H1 (cell line): ENCODE measurements around the gene DUSP18. TPM values are rescaled to one million over a fixed set of nuclear protein-coding genes. Genes with fewer than 3 reads are reported as not detected.

ENCODE experiments used
- FOSL1 ChIP-seq: IDR thresholded peaks from 2 replicates; pipeline ENCODE4 v1.6.1; 2011; ENCODE audit warnings: mild to moderate bottlenecking, low read depth, low read length, moderate library complexity; ENCODE audit not compliant: insufficient read depth
- NANOG ChIP-seq: IDR thresholded peaks from 2 replicates; pipeline ENCODE4 v1.6.1; 2011; ENCODE audit warnings: low read length, low read depth, mild to moderate bottlenecking, inconsistent platforms; ENCODE audit not compliant: insufficient read depth, poor library complexity, severe bottlenecking
- POLR2AphosphoS5 ChIP-seq: IDR thresholded peaks from 2 replicates; pipeline ENCODE4 v1.6.1; 2011; ENCODE audit warnings: low read depth, low read length
- POU5F1 ChIP-seq: IDR thresholded peaks from 2 replicates; pipeline ENCODE4 v1.6.1; 2011; ENCODE audit warnings: low read depth, mild to moderate bottlenecking, low read length, moderate library complexity
- SP1 ChIP-seq: IDR thresholded peaks from 2 replicates; pipeline ENCODE4 v1.6.1; 2011; ENCODE audit warnings: low read depth, low read length
- TAF7 ChIP-seq: optimal IDR thresholded peaks from 2 replicates; pipeline ENCODE3; 2011; ENCODE audit warnings: low read depth, mild to moderate bottlenecking, inconsistent platforms, low read length, moderate library complexity, borderline replicate concordance
- polyA plus RNA-seq, 7 experiments: library from polyadenylated mRNA; depleted of rRNA in 3 of 7; stranded (reverse) in 5 of 7; unstranded in 2 of 7; fragments of >200 nt in 5 of 7; fragments of 200-250 nt in 2 of 7; gene quantifications; 1 replicate in 5 of 7; 2 replicates in 1 of 7; 4 replicates in 1 of 7; pipeline versions ENCODE4 v1.2.1 to v1.2.3, GENCODE V29; 2011 to 2013; ENCODE audit warnings: missing spikeins in 2 of 7, mixed read lengths in 2 of 7
- total RNA-seq: library from RNA; stranded (reverse); fragmentation: NEBNext Ultra II Directional; extraction: Animal tissue kit (Norgen Biotek cat#: 25700); gene quantifications from 2 replicates; pipeline ENCODE4 v1.2.1, GENCODE V29; 2021

DUSP18 gene
- total and polyA plus RNA-seq, 2 of the 8 experiments (the other 6 are each of a cell fraction or from before 2014, with no cell fraction given), result 2.6 to 7.3 TPM

DNA sequence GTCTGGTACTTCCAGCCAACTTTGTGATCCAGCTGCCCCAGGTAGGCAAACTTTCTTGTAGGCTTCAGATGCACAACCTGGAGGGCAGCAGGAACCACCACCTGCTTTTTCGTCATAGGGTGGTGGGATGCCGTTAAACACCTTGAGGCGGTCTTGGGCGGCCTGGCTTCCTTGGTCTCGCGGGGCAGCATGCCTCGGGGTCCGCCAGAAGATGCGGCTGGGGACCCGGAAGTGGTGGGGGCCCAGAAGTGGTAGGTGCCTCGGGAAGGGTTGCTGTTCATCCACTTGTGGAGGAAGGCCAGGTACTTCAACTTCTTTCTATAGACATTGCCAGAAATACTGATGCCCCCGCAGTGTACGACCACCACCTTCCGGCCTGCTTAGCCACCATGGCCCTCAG, 13.3 kb downstream of the DUSP18 start (continued):
- TF ChIP-seq NANOG (no peak), POU5F1 (no peak), TAF7 (no peak), FOSL1 (no peak), SP1 (no peak), POLR2AphosphoS5 (no peak)
